GM12865 (cell line): ENCODE data around the gene P4HB.
A peak's percentile ranks its signal among the peaks of the same experiment; 100 is the strongest.

ENCODE experiments used
- DNase-seq: peaks from one replicate; pipeline ENCODE4 v3.0.0; 2010; ENCODE audit warnings: low read depth
- H3K4me3 ChIP-seq: 2 replicates; pipeline ENCODE4 v1.5.1; 2011; ENCODE audit warnings: mild to moderate bottlenecking, low read depth, low read length, control low read depth
- CTCF ChIP-seq: IDR thresholded peaks from 2 replicates; pipeline ENCODE4 v1.5.1; 2011; ENCODE audit warnings: low read length, control low read depth, low read depth, inconsistent platforms; ENCODE audit not compliant: insufficient read depth; ENCODE audit errors: missing control alignments

Gene P4HB

GRCh38 chr17:81860756-81861568 is 627 bp upstream of the P4HB start:
- peak; percentile 100 for DNase-seq
- TF ChIP-seq CTCF: no peak
- peak overlapping the region; percentile 91 for H3K4me3 ChIP-seq

- DNase-seq: no peak
- TF ChIP-seq CTCF: no peak
These were observed 1.1 kb downstream of the P4HB start for GRCh38 chr17:81858967-81859905.

GRCh38 chr17:81858170-81858966 is 2.0 kb downstream of the P4HB start:
- DNase-seq: no peak
- TF ChIP-seq CTCF: no peak
- peak overlapping the region; percentile 99 for H3K4me3 ChIP-seq

More at GRCh38 chr17:81858967-81859905, 1.1 kb downstream of the P4HB start:
- peak overlapping the region; percentile 99 for H3K4me3 ChIP-seq

DNA sequence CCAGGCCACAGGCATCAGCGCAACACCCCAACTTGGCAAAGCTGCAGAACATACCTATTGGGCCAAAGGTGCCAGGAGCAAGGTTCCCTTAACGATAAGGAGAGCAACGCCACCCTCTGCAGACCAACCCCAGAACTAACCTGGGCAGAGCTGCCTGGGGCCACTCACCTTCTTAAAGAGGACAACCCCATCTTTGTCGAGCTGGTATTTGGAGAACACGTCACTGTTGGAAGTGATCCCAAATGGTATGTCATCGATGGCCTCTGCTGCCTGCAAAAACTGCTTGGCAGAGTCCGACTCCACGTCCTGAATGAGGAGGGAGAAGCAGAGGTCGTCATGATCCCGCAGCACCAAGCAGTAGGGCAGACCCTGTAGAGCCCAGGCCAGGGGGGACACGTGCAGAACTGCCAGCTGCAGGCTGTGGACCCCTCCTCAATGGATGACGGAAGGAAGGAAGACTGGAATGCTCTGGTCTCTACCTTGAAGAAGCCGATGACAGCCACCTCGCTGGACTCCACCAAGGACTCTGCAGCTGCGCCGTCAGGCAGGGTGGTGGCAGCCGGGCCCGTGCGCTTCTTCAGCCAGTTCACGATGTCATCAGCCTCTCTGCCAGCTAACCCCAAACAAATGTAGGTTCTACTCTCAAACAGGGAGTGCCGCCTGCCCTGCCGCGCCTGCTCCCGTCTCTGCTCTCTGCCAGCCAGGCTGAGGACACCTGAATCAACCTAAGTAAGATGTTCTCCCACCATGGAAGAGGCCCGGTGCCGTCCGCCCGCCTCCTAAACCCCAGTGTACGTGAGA is 5.2 kb downstream of the P4HB start:
- TF ChIP-seq CTCF: no peak
- peak; percentile 13 for DNase-seq
- no peak overlapping the region for H3K4me3 ChIP-seq

DNA sequence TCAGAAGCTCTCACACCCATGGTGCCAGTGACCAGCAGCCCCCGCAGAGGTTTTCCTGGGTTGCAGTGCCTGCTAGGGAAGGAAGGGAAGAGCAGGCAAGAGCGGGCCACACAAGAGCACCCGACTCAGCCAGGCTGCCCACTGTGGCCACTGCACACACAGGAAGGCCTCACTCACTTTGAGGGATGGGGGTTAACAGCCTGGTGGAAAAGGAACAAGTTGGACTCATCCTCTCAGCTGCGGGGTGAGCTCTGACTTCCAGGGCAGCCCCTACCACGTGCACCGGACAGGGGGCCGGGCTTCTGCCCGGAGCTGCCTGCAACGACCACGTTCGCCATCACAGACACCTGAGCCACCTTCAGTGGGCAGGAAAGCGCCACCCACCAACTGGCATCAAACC is 8.1 kb downstream of the P4HB start:
- no peak for TF ChIP-seq CTCF
- DNase-seq: no peak
- H3K4me3 ChIP-seq: no peak overlapping the region

DNA sequence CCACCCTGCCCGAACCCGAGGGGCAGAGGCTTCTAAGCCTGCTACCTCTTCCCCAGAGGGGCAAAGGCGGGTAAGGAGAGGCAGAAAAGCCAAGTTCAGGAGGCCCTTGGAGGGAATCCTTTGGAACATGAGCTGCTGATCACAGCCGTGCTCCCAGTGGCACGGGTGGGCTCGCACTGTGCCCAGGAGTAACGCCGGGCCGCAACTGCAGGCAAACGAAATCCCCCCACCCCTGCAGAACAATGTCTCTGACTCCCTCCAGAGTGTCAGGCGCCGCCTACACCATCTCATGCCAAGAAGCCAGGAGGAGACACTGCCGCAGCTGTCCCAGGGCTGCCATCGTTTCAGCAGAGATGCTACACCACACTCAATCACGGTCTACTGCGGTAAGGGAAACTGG is 8.9 kb downstream of the P4HB start:
- no peak for TF ChIP-seq CTCF
- no peak overlapping the region for H3K4me3 ChIP-seq
- no peak for DNase-seq
